ENCODE data around the gene DLK1.

Gene DLK1

GRCh38 chr14:100735271-100735670 is 8.6 kb downstream of the DLK1 start:
- DNase-seq, result no peak

- DNase-seq, result no peak
Measured at GRCh38 chr14:100736269-100737180, 9.8 kb downstream of the DLK1 start.

- no peak for DNase-seq
Measured at GRCh38 chr14:100737526-100737925, 10.8 kb downstream of the DLK1 start.

- DNase-seq, result no peak
Measured at GRCh38 chr14:100738269-100738691, 11.6 kb downstream of the DLK1 start.

- DNase-seq, result no peak
Measured at GRCh38 chr14:100738704-100739131, 12.0 kb downstream of the DLK1 start.

- DNase-seq, result no peak
Measured at GRCh38 chr14:100739306-100739705, 12.6 kb downstream of the DLK1 start.

- DNase-seq, result no peak
Measured at GRCh38 chr14:100740196-100740825, 13.6 kb downstream of the DLK1 start.

- DNase-seq, result no peak
Measured at GRCh38 chr14:100740929-100741328, 14.2 kb downstream of the DLK1 start.

- peak in 1 of 3 donors; percentile 7 for DNase-seq
Measured at GRCh38 chr14:100741966-100742365, 15.3 kb downstream of the DLK1 start.

- DNase-seq, result no peak
Measured at GRCh38 chr14:100746326-100746725, 19.6 kb downstream of the DLK1 start.

GRCh38 chr14:100747021-100747586 is 20.4 kb downstream of the DLK1 start:
- no peak for DNase-seq

GRCh38 chr14:100747736-100748135 is 21.0 kb downstream of the DLK1 start:
- DNase-seq, result no peak

- no peak for DNase-seq
Measured at GRCh38 chr14:100748403-100748802, 21.7 kb downstream of the DLK1 start.

- DNase-seq, result no peak
Measured at GRCh38 chr14:100748944-100749343, 22.3 kb downstream of the DLK1 start.

- DNase-seq, result no peak
Measured at GRCh38 chr14:100749967-100750597, 23.4 kb downstream of the DLK1 start.

GRCh38 chr14:100750762-100751699 is 24.3 kb downstream of the DLK1 start:
- no peak for DNase-seq

GRCh38 chr14:100754020-100754419 is 27.3 kb downstream of the DLK1 start:
- DNase-seq, result no peak

- peak in 1 of 3 donors; percentile 4 for DNase-seq
Measured at GRCh38 chr14:100755649-100756048, 29.0 kb downstream of the DLK1 start.

- peak; percentile 8 to 56 (median 44) for DNase-seq
Measured at GRCh38 chr14:100761481-100761880, 34.8 kb downstream of the DLK1 start.

- peak; percentile 8 to 49 (median 48) for DNase-seq
Measured at GRCh38 chr14:100762089-100762515, 35.4 kb downstream of the DLK1 start.

- no peak for DNase-seq
Measured at GRCh38 chr14:100762901-100763300, 36.2 kb downstream of the DLK1 start.
